Liver (tissue), 9 donors: ENCODE measurements around the gene DYRK1A. TPM values are rescaled to one million over a fixed set of nuclear protein-coding genes. Genes with fewer than 3 reads are reported as not detected.

Experiments used
- DNase-seq: peaks from one replicate; pipeline ENCODE4 v3.0.0-alpha.2; 2017; ENCODE audit warnings: low spot score
- H3K27ac ChIP-seq, 2 donors: one replicate each; pipeline ENCODE4 v1.7.0; 2013; ENCODE audit warnings: inconsistent platforms in 2 of 2, low read length in 2 of 2, control low read depth in 1 of 2, low read depth in 1 of 2, mild to moderate bottlenecking in 1 of 2
- H3K27me3 ChIP-seq, 4 donors: one replicate each; pipeline versions ENCODE4 v1.6.1 to v1.7.0; 2013; ENCODE audit warnings: low read length in 3 of 4, inconsistent platforms in 1 of 4, mild to moderate bottlenecking in 1 of 4, moderate library complexity in 1 of 4; ENCODE audit not compliant: control insufficient read depth in 4 of 4, insufficient read depth in 4 of 4
- H3K36me3 ChIP-seq, 4 donors: one replicate each; pipeline versions ENCODE4 v1.6.1 to v1.7.0; 2013; ENCODE audit warnings: low read length in 3 of 4, mild to moderate bottlenecking in 3 of 4, low read depth in 1 of 4, moderate library complexity in 1 of 4; ENCODE audit not compliant: control insufficient read depth in 4 of 4, insufficient read depth in 3 of 4
- H3K4me1 ChIP-seq, 4 donors: one replicate each; pipeline versions ENCODE4 v1.6.1 to v1.7.0; 2013; ENCODE audit warnings: low read length in 3 of 4, mild to moderate bottlenecking in 3 of 4, moderate library complexity in 1 of 4; ENCODE audit not compliant: control insufficient read depth in 4 of 4, insufficient read depth in 4 of 4
- H3K4me3 ChIP-seq, 3 donors: one replicate each; pipeline versions ENCODE4 v1.6.1 to v1.7.0; 2013; ENCODE audit warnings: low read length in 3 of 3, control low read depth in 1 of 3, low read depth in 1 of 3, mild to moderate bottlenecking in 1 of 3
- H3K9ac ChIP-seq, 2 donors: one replicate each; pipeline ENCODE4 v1.7.0; 2013; ENCODE audit warnings: low read length in 2 of 2, mild to moderate bottlenecking in 2 of 2, moderate library complexity in 2 of 2, control low read depth in 1 of 2, low read depth in 1 of 2
- H3K9me3 ChIP-seq, 4 donors: one replicate each; pipeline versions ENCODE4 v1.6.1 to v1.7.0; 2013; ENCODE audit warnings: low read length in 3 of 4; ENCODE audit not compliant: control insufficient read depth in 4 of 4
- ATF3 ChIP-seq: IDR thresholded peaks from 2 replicates; pipeline ENCODE4 v1.6.1; 2016; ENCODE audit warnings: antibody characterized with exemption
- CTCF ChIP-seq: fragments of 150-350 bp; IDR thresholded peaks from 2 replicates; pipeline ENCODE4 v1.5.1; 2017; ENCODE audit warnings: improper control_type of control experiment, low read depth, low read length; ENCODE audit not compliant: missing input control
- EGR1 ChIP-seq, 2 donors: IDR thresholded peaks; 2 replicates each; pipeline ENCODE4 v1.6.1; 2016 to 2018; ENCODE audit warnings: antibody characterized with exemption in 2 of 2, low read depth in 2 of 2
- FOXA1 ChIP-seq: IDR thresholded peaks from 2 replicates; pipeline ENCODE4 v1.6.1; 2016; ENCODE audit warnings: antibody characterized with exemption
- FOXA2 ChIP-seq: IDR thresholded peaks from 2 replicates; pipeline ENCODE4 v1.6.1; 2016; ENCODE audit warnings: antibody characterized with exemption
- GABPA ChIP-seq, 2 donors: IDR thresholded peaks in 1 of 2; conservative IDR thresholded peaks in 1 of 2; 2 replicates each; pipeline ENCODE4 v1.6.1; 2016; ENCODE audit warnings: antibody characterized with exemption in 2 of 2, mild to moderate bottlenecking in 1 of 2, moderate library complexity in 1 of 2
- HNF4A ChIP-seq, 2 donors: conservative IDR thresholded peaks; 2 replicates each; pipeline ENCODE4 v1.6.1; 2016; ENCODE audit warnings: antibody characterized with exemption in 2 of 2, mild to moderate bottlenecking in 2 of 2
- HNF4G ChIP-seq: IDR thresholded peaks from 2 replicates; pipeline ENCODE4 v1.6.1; 2016; ENCODE audit warnings: antibody characterized with exemption
- JUND ChIP-seq, 2 donors: IDR thresholded peaks; 2 replicates each; pipeline ENCODE4 v1.6.1; 2016; ENCODE audit warnings: antibody characterized with exemption in 2 of 2
- MAX ChIP-seq: IDR thresholded peaks from 2 replicates; pipeline ENCODE4 v1.6.1; 2016; ENCODE audit warnings: antibody characterized with exemption
- NR2F2 ChIP-seq: IDR thresholded peaks from 2 replicates; pipeline ENCODE4 v1.6.1; 2016; ENCODE audit warnings: antibody characterized with exemption
- RAD21 ChIP-seq, 2 donors: IDR thresholded peaks; 2 replicates each; pipeline ENCODE4 v1.6.1; 2016; ENCODE audit warnings: antibody characterized with exemption in 2 of 2, mild to moderate bottlenecking in 2 of 2
- REST ChIP-seq: IDR thresholded peaks from 2 replicates; pipeline ENCODE4 v1.6.1; 2016; ENCODE audit warnings: antibody characterized with exemption, mild to moderate bottlenecking
- RXRA ChIP-seq, 2 donors: IDR thresholded peaks; 2 replicates each; pipeline ENCODE4 v1.6.1; 2017 to 2018; ENCODE audit warnings: antibody characterized with exemption in 2 of 2, mild to moderate bottlenecking in 1 of 2
- SP1 ChIP-seq: IDR thresholded peaks from 2 replicates; pipeline ENCODE4 v1.6.1; 2018; ENCODE audit warnings: antibody characterized with exemption, mild to moderate bottlenecking
- TAF1 ChIP-seq: conservative IDR thresholded peaks from 2 replicates; pipeline ENCODE4 v1.6.1; 2016; ENCODE audit warnings: antibody characterized with exemption, mild to moderate bottlenecking
- YY1 ChIP-seq: IDR thresholded peaks from 2 replicates; pipeline ENCODE4 v1.6.1; 2016; ENCODE audit warnings: antibody characterized with exemption, mild to moderate bottlenecking
- ZBTB33 ChIP-seq: IDR thresholded peaks from 2 replicates; pipeline ENCODE4 v1.6.1; 2016; ENCODE audit warnings: antibody characterized with exemption
- WGBS: extraction: QIAGEN DNeasy Blood & Tissue Kit; methylation state at CpG from one replicate; pipeline ENCODE4 v1.1.7; 2013; 5-methylcytosine and 5-hydroxymethylcytosine counted together
- polyA plus RNA-seq, 2 donors: library from polyadenylated mRNA; stranded (reverse) in 1 of 2; unstranded in 1 of 2; fragments of 200-250 nt in 1 of 2; fragments of >200 nt in 1 of 2; fragmentation: Nextera tagmentation in 1 of 2; extraction: Ambion mirVana in 1 of 2; gene quantifications; one replicate each; pipeline versions ENCODE4 v1.2.1 to v1.2.3, GENCODE V29; 2013 to 2015
- total RNA-seq, 2 donors: library from RNA; depleted of rRNA; stranded (reverse); fragments of >200 nt; gene quantifications; one replicate each; pipeline ENCODE4 v1.2.3, GENCODE V29; 2014
- donor health status: healthy.
- donor health status: healthy.
- donor health status: healthy.
- donor health status: healthy.
- donor health status: healthy.

Gene DYRK1A
- total and polyA plus RNA-seq, 4 donors: 5.1 to 58.3 (median 22.9) TPM

GRCh38 chr21:37555672-37556261 is 189.2 kb downstream of the DYRK1A start:
- Histone ChIP-seq H3K27me3 (no peaks in the 10 kb centered on the region), H3K9me3 (no peaks in the 10 kb centered on the region), H3K4me1 (peaks cover 0 to 6% (median 5%) of the 10 kb centered on the region in 4 donors), H3K36me3 (no peaks in the 10 kb centered on the region), H3K27ac (no peak overlapping the region), H3K4me3 (no peak overlapping the region), H3K9ac (no peak overlapping the region)
- TF ChIP-seq FOXA1: no peak
- TF ChIP-seq ZBTB33: no peak
- no peak for TF ChIP-seq SP1
- no peak for TF ChIP-seq EGR1 (IDR thresholded peaks at IDR 0.05; ENCODE audit: low read depth in 2 of 2)
- no peak for TF ChIP-seq CTCF
- TF ChIP-seq HNF4G: no peak
- no peak for TF ChIP-seq FOXA2
- no peak for TF ChIP-seq GABPA (IDR thresholded peaks at IDR 0.05 in 1 of 2, conservative IDR thresholded peaks at IDR 0.05 in 1 of 2)
- no peak for TF ChIP-seq REST
- TF ChIP-seq RXRA (IDR thresholded peaks at IDR 0.05): no peak
- no peak for TF ChIP-seq ATF3
- no peak for TF ChIP-seq TAF1
- no peak for TF ChIP-seq JUND (IDR thresholded peaks at IDR 0.05)
- TF ChIP-seq HNF4A (conservative IDR thresholded peaks at IDR 0.05): no peak
- TF ChIP-seq MAX: no peak
- TF ChIP-seq RAD21 (IDR thresholded peaks at IDR 0.05): no peak
- TF ChIP-seq NR2F2: no peak
- no peak for TF ChIP-seq YY1
- no peak for DNase-seq
- WGBS: 84% methylated on average over 15 of the region's 15 CpGs
